A549 (cell line): ENCODE measurements around the gene FLNB.
A peak's percentile ranks its signal among the peaks of the same experiment; 100 is the strongest.

ENCODE experiments used
- BHLHE40 ChIP-seq: IDR thresholded peaks from 2 replicates; pipeline ENCODE4 v1.6.1; 2012; ENCODE audit warnings: low read depth, low read length, inconsistent platforms
- CTCF ChIP-seq: fragments of >200 bp; sonication (Bioruptor Twin); formaldehyde crosslinking; IDR thresholded peaks from 3 replicates; pipeline ENCODE4 v1.5.1; 2016
- EP300 ChIP-seq, 2 experiments: fragments of >200 bp; sonication (Bioruptor Twin); formaldehyde crosslinking; IDR thresholded peaks; 2 replicates in 1 of 2; 3 replicates in 1 of 2; pipeline ENCODE4 v1.6.1; 2016 to 2017
- MAX ChIP-seq: IDR thresholded peaks from 2 replicates; pipeline ENCODE4 v1.6.1; 2012
- MAZ ChIP-seq: fragments of 150-350 bp; IDR thresholded peaks from 2 replicates; pipeline ENCODE4 v1.6.1; 2014; ENCODE audit warnings: antibody characterized with exemption, low read depth, low read length, borderline replicate concordance
- RAD21 ChIP-seq, 2 experiments: fragments of >200 bp in 1 of 2; sonication (Bioruptor Twin) in 1 of 2; formaldehyde crosslinking in 1 of 2; IDR thresholded peaks in 1 of 2; conservative IDR thresholded peaks in 1 of 2; 2 replicates in 1 of 2; 3 replicates in 1 of 2; pipeline ENCODE4 v1.6.1; 2012 to 2018; ENCODE audit warnings: inconsistent platforms in 1 of 2
- SREBF2 ChIP-seq: fragments of 450-650 bp; IDR thresholded peaks from 2 replicates; pipeline ENCODE4 v1.6.1; 2014; ENCODE audit warnings: mild to moderate bottlenecking, moderate library complexity

- 0 out of 2 replicates have a peak, but pooled peaks have one; percentile 13 for TF ChIP-seq MAX
- no peak for TF ChIP-seq MAZ
- TF ChIP-seq RAD21 (conservative IDR thresholded peaks at IDR 0.05 in 1 of 2, IDR thresholded peaks at IDR 0.05 in 1 of 2), result no peak
- no peak for TF ChIP-seq BHLHE40
- TF ChIP-seq EP300 (IDR thresholded peaks at IDR 0.05), result no peak
- TF ChIP-seq CTCF, result no peak
- no peak for TF ChIP-seq SREBF2
These were observed 60.0 kb downstream of the FLNB start for GRCh38 chr3:58068122-58068809.
